SK-N-SH (cell line): ENCODE measurements around the gene WDFY1. TPM values are rescaled to one million over a fixed set of nuclear protein-coding genes. Genes with fewer than 3 reads are reported as not detected.

Source experiments
- CTCF ChIA-PET: fragments of 300-600, 350-600 bp; formaldehyde crosslinking; extraction: SDS; loops from one replicate; lab custom pipeline; 2021; lab: Yijun Ruan, JAX
- POLR2A ChIA-PET: fragments of 350-600 bp; sonication (Branson Sonifier 250); formaldehyde crosslinking; extraction: SDS; loops from one replicate; lab custom pipeline; 2020; ENCODE audit warnings: antibody characterized with exemption, inconsistent platforms; lab: Yijun Ruan, JAX
- DNase-seq: peaks from one replicate; pipeline ENCODE4 v3.0.0; 2012
- H2AFZ ChIP-seq: fragments of 200-600 bp; sonication (generic); 2 replicates; pipeline ENCODE4 v1.8.1; 2016; ENCODE audit warnings: antibody characterized with exemption, mild to moderate bottlenecking, low read depth
- H3F3A ChIP-seq: fragments of 200-600 bp; sonication (generic); replicated peaks from 2 replicates; pipeline ENCODE3; 2016; ENCODE audit warnings: antibody characterized with exemption, mild to moderate bottlenecking; ENCODE audit not compliant: insufficient read depth
- H3K27ac ChIP-seq, 2 experiments: fragments of 200-500 bp in 1 of 2; fragments of 200-600 bp in 1 of 2; sonication (Bioruptor generic) in 1 of 2; sonication (generic), shearing (Covaris generic) in 1 of 2; 2 replicates each; pipeline versions ENCODE4 v1.5.1 to v1.6.1; 2014 to 2016; ENCODE audit warnings: low read depth in 2 of 2, inconsistent platforms in 1 of 2, low read length in 1 of 2, mild to moderate bottlenecking in 1 of 2, mixed read lengths in 1 of 2
- H3K27me3 ChIP-seq: fragments of 200-600 bp; sonication (generic), shearing (Covaris generic); 2 replicates; pipeline ENCODE4 v1.6.1; 2016; ENCODE audit warnings: mixed run types; ENCODE audit not compliant: insufficient read depth
- H3K36me3 ChIP-seq, 2 experiments: fragments of 200-500 bp in 1 of 2; fragments of 200-600 bp in 1 of 2; sonication (Bioruptor generic) in 1 of 2; sonication (generic) in 1 of 2; replicated peaks in 1 of 2; 2 replicates each; pipeline versions ENCODE3 to v1.5.1; 2014 to 2016; ENCODE audit warnings: low read length in 1 of 2, mild to moderate bottlenecking in 1 of 2; ENCODE audit not compliant: insufficient read depth in 2 of 2, control insufficient read depth in 1 of 2
- H3K4me1 ChIP-seq, 2 experiments: fragments of 200-500 bp in 1 of 2; fragments of 200-600 bp in 1 of 2; sonication (Bioruptor generic) in 1 of 2; sonication (generic), shearing (Covaris generic) in 1 of 2; 2 replicates each; pipeline versions ENCODE4 v1.5.1 to v1.6.1; 2014 to 2016; ENCODE audit warnings: low read depth in 1 of 2, low read length in 1 of 2, mixed run types in 1 of 2; ENCODE audit not compliant: insufficient read depth in 2 of 2, control insufficient read depth in 1 of 2
- H3K4me2 ChIP-seq: fragments of 200-600 bp; sonication (generic), shearing (Covaris generic); 2 replicates; pipeline ENCODE4 v1.6.1; 2017; ENCODE audit warnings: mixed run types
- H3K4me3 ChIP-seq, 2 experiments: fragments of 200-500 bp in 1 of 2; fragments of 200-600 bp in 1 of 2; sonication (Bioruptor generic) in 1 of 2; sonication (generic), shearing (Covaris generic) in 1 of 2; 2 replicates each; pipeline versions ENCODE4 v1.5.1 to v1.8.1; 2014 to 2016; ENCODE audit warnings: low read depth in 2 of 2, inconsistent platforms in 1 of 2, low read length in 1 of 2, mild to moderate bottlenecking in 1 of 2, mixed read lengths in 1 of 2, moderate library complexity in 1 of 2
- H3K79me2 ChIP-seq: fragments of 200-600 bp; sonication (generic); 2 replicates; pipeline ENCODE4 v1.8.1; 2017; ENCODE audit warnings: mild to moderate bottlenecking; ENCODE audit not compliant: insufficient read depth
- H3K9ac ChIP-seq: fragments of 200-600 bp; sonication (generic); 2 replicates; pipeline ENCODE4 v1.6.1; 2017; ENCODE audit warnings: mixed run types
- H3K9me2 ChIP-seq: fragments of 200-600 bp; sonication (generic); 2 replicates; pipeline ENCODE4 v1.6.1; 2017; ENCODE audit warnings: mixed run types
- H3K9me3 ChIP-seq: fragments of 200-600 bp; sonication (generic); 2 replicates; pipeline ENCODE4 v1.6.1; 2017; ENCODE audit warnings: mixed run types, mild to moderate bottlenecking, moderate library complexity
- H4K20me1 ChIP-seq: fragments of 200-600 bp; sonication (generic); 2 replicates; pipeline ENCODE4 v1.6.1; 2017; ENCODE audit warnings: mild to moderate bottlenecking, mixed run types; ENCODE audit not compliant: insufficient read depth
- GATA2 ChIP-seq: sonication (generic); formaldehyde crosslinking; IDR thresholded peaks from 2 replicates; pipeline ENCODE4 v1.5.0; 2020; ENCODE audit warnings: mild to moderate bottlenecking, missing genetic modification reagents
- POLR2AphosphoS5 ChIP-seq: IDR thresholded peaks from 2 replicates; pipeline ENCODE4 v1.6.1; 2012; ENCODE audit warnings: low read depth, low read length
- RAD21 ChIP-seq: IDR thresholded peaks from 2 replicates; pipeline ENCODE4 v1.6.1; 2012; ENCODE audit warnings: mild to moderate bottlenecking, low read length
- RCOR1 ChIP-seq: fragments of 150-350 bp; IDR thresholded peaks from 2 replicates; pipeline ENCODE4 v1.6.1; 2017; ENCODE audit warnings: antibody characterized with exemption, low read length
- SIN3A ChIP-seq: IDR thresholded peaks from 2 replicates; pipeline ENCODE4 v1.6.1; 2012; ENCODE audit warnings: low read depth, mild to moderate bottlenecking, low read length, moderate library complexity, borderline replicate concordance
- USF2 ChIP-seq: fragments of 150-350 bp; IDR thresholded peaks from 2 replicates; pipeline ENCODE4 v1.6.1; 2017; ENCODE audit warnings: antibody characterized with exemption, low read length, low read depth, borderline replicate concordance
- WGBS: methylation state at CpG from one replicate; pipeline ENCODE4 v1.1.6; 2017; ENCODE audit warnings: low lambda C conversion rate; 5-methylcytosine and 5-hydroxymethylcytosine counted together
- polyA plus RNA-seq, 3 experiments: library from polyadenylated mRNA; depleted of rRNA; stranded (reverse); fragments of >200 nt; gene quantifications; 2 replicates each; pipeline ENCODE4 v1.2.3, GENCODE V29; 2012
- TF ChIP-seq, protein P1 (sequence below): IDR thresholded peaks from 2 replicates; pipeline ENCODE4 v1.4.0; 2012; ENCODE audit warnings: low read depth, borderline replicate concordance
- TF ChIP-seq, protein P2 (sequence below): IDR thresholded peaks from 2 replicates; pipeline ENCODE4 v1.4.0; 2012; ENCODE audit warnings: low read depth, borderline replicate concordance

The WDFY1 gene
- polyA plus RNA-seq, 1 of the 3 experiments (the other 2 are of a cell fraction), result 21.7 TPM

GRCh38 chr2:223932816-223933800, 12.0 kb downstream of the WDFY1 start:
- H4K20me1 ChIP-seq, result peaks cover 45% of the 10 kb centered on the region
- H3K9me2 ChIP-seq, result no peaks in the 10 kb centered on the region
- CTCF ChIA-PET, result interaction anchor here (0.9 to 1.1 kb wide), 2 partner anchors 61 to 1243 kb away, joined by 3 read pairs; no protein-coding TSS in a partner anchor
- H3K36me3 ChIP-seq, result peaks cover 0 to 2% of the 10 kb centered on the region in 2 experiments
- H2AFZ ChIP-seq, result no peak overlapping the region
- H3K9me3 ChIP-seq, result no peaks in the 10 kb centered on the region
- peak; percentile 41 for DNase-seq
- H3K9ac ChIP-seq, result no peak overlapping the region
- no peak overlapping the region for H3K4me3 ChIP-seq
- TF ChIP-seq GATA2, result no peak
- peak; percentile 16; the same call in 1 of the 2 replicates for TF ChIP-seq RCOR1
- peaks cover 100% of the 10 kb centered on the region for H3K79me2 ChIP-seq
- peaks cover 20 to 32% of the 10 kb centered on the region in 2 experiments; a peak in 3 of 4 replicates for H3K4me1 ChIP-seq
- peaks cover 7% of the 10 kb centered on the region for H3F3A ChIP-seq
- no peak overlapping the region for H3K4me2 ChIP-seq
- H3K27me3 ChIP-seq, result no peaks in the 10 kb centered on the region
- peak overlapping the region in 1 of 2 experiments; percentile 15; a peak in 1 of 4 replicates for H3K27ac ChIP-seq
- POLR2A ChIA-PET, result interaction anchor here (0.6 kb wide), 2 partner anchors 12 to 17 kb away, joined by 3 read pairs; partner anchors contain the start of gene WDFY1
- WGBS, result 61% methylated on average over 6 of the region's 6 CpGs

DNA sequence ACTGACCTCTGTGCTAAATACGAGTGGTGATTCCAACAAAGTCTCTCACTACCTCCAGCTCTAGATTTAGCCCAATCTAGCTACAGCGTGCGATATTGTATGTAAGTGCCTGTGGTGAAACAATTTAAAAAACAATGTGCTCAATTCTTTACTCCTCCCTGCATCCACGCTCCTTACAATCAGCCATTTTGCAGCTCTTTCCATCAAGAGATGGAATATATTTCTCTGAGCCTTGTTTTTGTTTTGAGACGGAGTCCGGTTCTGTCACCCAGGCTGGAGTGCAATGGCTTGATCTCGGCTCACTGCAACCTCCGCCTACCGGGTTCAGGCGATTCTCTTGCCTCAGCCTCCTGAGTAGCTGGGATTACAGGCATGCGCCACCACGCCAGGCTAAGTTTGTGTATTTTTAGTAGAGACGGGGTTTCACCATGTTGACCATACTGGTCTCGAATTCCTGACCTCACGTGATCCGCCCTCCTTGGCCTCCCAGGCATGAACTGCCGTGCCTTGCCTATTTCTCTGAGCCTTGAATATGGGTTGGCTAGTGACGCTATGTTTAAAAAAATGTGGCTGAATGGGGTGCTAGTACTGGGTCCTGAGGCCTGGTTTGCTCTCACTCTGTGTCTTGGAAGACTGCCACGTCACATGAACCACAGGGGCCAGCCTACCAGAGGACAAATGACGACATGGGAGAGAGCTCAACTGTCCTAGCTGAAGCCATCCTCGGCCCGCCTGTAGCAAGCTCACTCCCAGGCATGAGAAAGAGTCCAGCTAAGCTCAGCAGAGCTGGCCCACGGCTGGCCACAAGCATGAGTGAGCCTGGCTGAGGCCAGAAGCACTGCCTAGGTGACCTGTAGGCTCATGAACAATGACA, 14.8 kb downstream of the WDFY1 start:
- no peak overlapping the region for H3K4me3 ChIP-seq
- POLR2A ChIA-PET, result no interaction called here

More for the DNA sequence above, 14.8 kb downstream of the WDFY1 start:
- peak; percentile 34 for DNase-seq
- CTCF ChIA-PET, result interaction anchor here (1.6 kb wide), 1 partner anchor 25 kb away, joined by 3 read pairs; no protein-coding TSS in a partner anchor
- Histone ChIP-seq H3K9ac (no peak overlapping the region), H4K20me1 (peaks cover 24% of the 10 kb centered on the region), H3K27me3 (no peaks in the 10 kb centered on the region)
- no peak for TF ChIP-seq RCOR1
- TF ChIP-seq RAD21, result no peak
- TF ChIP-seq, protein P1, sequence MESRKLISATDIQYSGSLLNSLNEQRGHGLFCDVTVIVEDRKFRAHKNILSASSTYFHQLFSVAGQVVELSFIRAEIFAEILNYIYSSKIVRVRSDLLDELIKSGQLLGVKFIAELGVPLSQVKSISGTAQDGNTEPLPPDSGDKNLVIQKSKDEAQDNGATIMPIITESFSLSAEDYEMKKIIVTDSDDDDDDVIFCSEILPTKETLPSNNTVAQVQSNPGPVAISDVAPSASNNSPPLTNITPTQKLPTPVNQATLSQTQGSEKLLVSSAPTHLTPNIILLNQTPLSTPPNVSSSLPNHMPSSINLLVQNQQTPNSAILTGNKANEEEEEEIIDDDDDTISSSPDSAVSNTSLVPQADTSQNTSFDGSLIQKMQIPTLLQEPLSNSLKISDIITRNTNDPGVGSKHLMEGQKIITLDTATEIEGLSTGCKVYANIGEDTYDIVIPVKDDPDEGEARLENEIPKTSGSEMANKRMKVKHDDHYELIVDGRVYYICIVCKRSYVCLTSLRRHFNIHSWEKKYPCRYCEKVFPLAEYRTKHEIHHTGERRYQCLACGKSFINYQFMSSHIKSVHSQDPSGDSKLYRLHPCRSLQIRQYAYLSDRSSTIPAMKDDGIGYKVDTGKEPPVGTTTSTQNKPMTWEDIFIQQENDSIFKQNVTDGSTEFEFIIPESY, result no peak
- no peak for TF ChIP-seq SIN3A
- no peak for TF ChIP-seq POLR2AphosphoS5
- TF ChIP-seq, protein P2, sequence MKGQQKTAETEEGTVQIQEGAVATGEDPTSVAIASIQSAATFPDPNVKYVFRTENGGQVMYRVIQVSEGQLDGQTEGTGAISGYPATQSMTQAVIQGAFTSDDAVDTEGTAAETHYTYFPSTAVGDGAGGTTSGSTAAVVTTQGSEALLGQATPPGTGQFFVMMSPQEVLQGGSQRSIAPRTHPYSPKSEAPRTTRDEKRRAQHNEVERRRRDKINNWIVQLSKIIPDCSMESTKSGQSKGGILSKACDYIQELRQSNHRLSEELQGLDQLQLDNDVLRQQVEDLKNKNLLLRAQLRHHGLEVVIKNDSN, result no peak
- TF ChIP-seq GATA2, result no peak
- TF ChIP-seq USF2, result no peak
- TF ChIP-seq, all 33 proteins: peak for 0
- Histone ChIP-seq H2AFZ (no peak overlapping the region), H3K9me2 (no peaks in the 10 kb centered on the region), H3K27ac (no peak overlapping the region), H3F3A (peaks cover 4% of the 10 kb centered on the region), H3K36me3 (peaks cover 0 to 7% of the 10 kb centered on the region in 2 experiments), H3K79me2 (peaks cover 100% of the 10 kb centered on the region), H3K4me2 (no peak overlapping the region), H3K9me3 (no peaks in the 10 kb centered on the region; the same call in 1 of the 2 replicates), H3K4me1 (peaks cover 9 to 12% of the 10 kb centered on the region in 2 experiments; a peak in 2 of 4 replicates)
- 86% methylated on average over 23 of the region's 23 CpGs for WGBS
